ENCODE data around the gene LECT2.

DNA sequence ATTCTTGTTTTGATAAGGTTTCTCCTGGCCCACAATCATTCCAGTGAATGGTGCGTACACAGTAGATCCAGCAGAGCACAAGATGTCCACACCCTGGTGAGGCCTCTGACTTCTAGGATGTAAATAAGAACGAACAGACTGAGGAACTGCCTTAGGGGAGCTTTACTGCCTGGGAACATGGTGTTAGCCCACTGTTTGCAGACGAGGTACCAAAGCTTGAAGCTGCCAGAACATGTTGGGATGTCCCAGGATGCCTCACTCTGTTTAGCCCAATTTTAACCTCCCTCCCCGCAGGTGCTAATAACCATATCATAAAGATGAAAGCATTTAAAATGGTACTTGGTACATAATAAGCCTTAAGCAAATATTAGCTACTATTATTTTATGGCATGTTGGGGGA is 3.5 kb downstream of the LECT2 start:
- TF ChIP-seq, protein P1, sequence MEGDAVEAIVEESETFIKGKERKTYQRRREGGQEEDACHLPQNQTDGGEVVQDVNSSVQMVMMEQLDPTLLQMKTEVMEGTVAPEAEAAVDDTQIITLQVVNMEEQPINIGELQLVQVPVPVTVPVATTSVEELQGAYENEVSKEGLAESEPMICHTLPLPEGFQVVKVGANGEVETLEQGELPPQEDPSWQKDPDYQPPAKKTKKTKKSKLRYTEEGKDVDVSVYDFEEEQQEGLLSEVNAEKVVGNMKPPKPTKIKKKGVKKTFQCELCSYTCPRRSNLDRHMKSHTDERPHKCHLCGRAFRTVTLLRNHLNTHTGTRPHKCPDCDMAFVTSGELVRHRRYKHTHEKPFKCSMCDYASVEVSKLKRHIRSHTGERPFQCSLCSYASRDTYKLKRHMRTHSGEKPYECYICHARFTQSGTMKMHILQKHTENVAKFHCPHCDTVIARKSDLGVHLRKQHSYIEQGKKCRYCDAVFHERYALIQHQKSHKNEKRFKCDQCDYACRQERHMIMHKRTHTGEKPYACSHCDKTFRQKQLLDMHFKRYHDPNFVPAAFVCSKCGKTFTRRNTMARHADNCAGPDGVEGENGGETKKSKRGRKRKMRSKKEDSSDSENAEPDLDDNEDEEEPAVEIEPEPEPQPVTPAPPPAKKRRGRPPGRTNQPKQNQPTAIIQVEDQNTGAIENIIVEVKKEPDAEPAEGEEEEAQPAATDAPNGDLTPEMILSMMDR (IDR thresholded peaks at IDR 0.05; ENCODE audit: low read depth, low read length): no peak
- TF ChIP-seq, protein P2, sequence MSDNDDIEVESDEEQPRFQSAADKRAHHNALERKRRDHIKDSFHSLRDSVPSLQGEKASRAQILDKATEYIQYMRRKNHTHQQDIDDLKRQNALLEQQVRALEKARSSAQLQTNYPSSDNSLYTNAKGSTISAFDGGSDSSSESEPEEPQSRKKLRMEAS (IDR thresholded peaks at IDR 0.05; ENCODE audit: low read depth, low read length): no peak
